NCI-H510A treated with DMSO at 0.1 percent for 48 hours (cell line): ENCODE data around the gene BBS1.
A peak's percentile ranks its signal among the peaks of the same experiment; 100 is the strongest.

ENCODE experiments used
- DNase-seq: peaks from one replicate; lab custom pipeline; 2025; lab: John Stamatoyannopoulos, UW

Gene BBS1

GRCh38 chr11:66477263-66478201, 32.9 kb upstream of the BBS1 start:
- DNase-seq: no peak

- no peak for DNase-seq
These were observed 31.6 kb upstream of the BBS1 start for GRCh38 chr11:66478729-66479393.

DNA sequence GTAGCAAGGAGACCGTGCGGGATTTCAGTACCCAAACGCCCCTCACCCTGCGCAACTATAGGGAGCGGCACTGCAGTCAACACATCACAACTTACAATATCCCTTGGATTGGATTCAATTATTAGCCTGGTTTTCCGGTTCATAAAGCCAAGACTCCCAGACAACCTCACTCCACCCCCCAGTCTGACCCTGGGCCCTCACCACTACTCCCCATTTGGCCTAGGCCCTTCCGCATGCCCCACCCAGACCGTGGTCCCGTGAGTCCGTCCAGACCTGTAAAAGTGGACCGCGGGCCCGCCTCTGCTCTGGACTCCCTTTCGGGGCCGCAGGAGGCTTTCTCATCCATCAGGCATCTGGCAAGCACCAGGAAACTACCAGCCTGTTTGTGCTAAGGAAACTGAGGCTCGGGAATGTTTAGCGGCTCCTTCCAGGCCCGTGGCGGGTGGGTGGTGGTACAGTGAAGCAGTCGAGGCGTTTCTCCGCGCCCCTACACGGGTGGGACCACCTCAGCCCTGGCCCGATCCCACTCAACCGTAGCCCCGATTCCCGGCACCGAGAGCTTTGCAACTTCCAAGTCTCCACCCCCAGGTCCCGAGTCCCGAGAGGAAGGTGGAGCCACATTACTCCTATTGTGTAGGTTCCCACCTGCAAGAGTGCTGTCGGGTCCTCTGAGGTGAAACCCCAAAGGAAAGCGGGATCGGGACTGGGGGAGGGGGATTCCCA, 30.9 kb upstream of the BBS1 start:
- peak; percentile 77 for DNase-seq

DNA sequence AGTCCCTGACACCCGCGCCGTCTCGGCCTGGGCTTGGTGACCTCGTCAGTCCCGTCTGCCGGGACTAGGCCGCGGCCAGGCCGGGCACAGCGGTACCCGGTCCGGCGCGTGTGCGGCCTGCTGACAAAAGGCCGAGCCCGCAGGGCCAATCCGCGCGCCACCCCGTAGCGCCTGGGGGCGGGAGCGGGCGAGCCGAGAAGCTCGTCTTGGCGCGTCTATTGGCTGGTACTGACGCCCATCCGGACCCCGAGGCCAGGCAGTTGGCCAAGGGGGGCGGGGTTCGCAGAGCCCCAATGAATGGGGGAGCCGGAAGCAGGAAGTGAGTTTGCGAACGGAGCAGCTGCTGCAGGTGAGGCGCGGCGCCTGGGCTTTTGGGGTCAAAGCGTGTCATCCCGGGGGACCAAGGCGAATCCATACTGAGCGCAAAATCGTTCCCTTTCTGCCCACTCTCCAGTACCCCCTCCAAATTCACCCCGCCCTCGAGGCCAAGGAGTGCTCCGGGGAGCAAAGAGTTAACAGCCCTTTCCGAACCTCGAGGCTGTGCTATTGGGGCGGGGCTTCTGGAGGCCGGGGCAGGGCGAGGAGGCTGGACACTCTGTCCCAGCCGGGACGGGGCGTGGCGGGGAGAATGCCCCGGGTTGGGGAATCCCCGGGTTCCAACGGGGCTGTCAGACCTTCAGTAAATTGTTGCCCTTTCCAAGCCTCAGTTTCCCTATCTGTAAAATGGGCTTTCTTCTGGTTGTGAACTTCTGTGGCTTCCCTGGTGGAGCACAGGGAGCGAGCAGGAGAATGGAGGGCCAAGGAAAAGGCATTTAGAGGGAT, 30.1 kb upstream of the BBS1 start, which contains the start of gene DPP3:
TSS of gene DPP3 (plus strand) at position 318 of the 822 bp plus-strand sequence. CDS start 1,767 bp downstream, outside the sequence.
- DNase-seq: peak; percentile 94

GRCh38 chr11:66484806-66485380, 25.5 kb upstream of the BBS1 start:
- no peak for DNase-seq

- no peak for DNase-seq
These were observed 21.5 kb upstream of the BBS1 start for GRCh38 chr11:66488957-66489356.

- peak; percentile 84 for DNase-seq
These were observed 20.8 kb upstream of the BBS1 start for GRCh38 chr11:66489636-66490035.

- no peak for DNase-seq
These were observed 19.0 kb upstream of the BBS1 start for GRCh38 chr11:66491315-66491935.

DNA sequence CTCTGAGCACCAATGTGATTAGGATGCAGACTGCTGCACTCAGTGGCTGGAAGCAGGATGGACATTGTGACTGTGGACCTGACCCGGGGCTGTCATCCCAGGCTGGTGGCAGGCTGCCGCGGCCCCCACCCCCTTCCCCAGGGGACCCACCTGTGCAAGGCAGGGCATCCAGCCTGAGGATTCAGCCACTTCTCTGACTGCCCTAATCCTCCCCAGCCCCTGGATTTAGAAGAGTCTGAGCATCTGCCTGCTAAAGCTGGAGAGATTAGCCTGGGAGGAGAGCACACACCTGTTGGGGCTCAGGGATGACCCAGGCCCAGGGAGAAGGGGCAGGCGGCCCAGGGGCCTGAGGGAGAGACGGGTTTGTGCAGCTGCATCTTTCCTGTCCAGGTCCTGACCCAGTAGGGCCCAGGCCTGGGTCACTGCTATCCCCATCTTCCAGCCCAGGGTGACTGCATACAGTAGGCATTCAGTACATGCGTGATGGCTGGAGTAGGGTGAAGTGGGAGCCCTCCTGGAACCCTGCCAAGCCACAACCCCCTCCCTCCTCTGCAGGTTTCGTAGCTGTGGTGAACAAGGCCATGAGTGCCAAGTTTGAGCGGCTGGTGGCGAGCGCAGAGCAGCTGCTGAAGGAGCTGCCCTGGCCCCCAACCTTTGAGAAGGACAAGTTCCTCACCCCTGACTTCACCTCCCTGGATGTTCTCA, 18.1 kb upstream of the BBS1 start:
- DNase-seq: no peak

GRCh38 chr11:66493130-66493529, 17.3 kb upstream of the BBS1 start:
- no peak for DNase-seq

DNA sequence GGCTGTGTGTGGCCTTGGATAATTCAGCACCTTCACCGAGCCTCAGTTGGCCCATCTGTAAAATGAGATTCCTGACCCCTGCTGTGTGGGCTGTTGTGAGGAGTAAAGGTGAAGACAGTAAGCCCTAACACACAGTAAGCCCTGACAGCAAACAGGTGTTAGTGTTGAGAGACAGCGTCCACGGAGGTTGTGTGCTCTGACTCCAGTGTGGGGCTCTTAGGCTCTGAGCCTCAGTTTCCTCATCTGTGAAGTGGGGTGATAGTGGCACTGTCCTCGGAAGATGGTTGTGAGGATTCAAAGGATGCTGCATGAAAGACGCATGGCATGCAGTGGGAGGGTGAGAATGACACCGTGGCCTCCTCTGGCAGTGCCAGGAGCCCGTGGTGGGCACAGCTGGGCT, 16.0 kb upstream of the BBS1 start:
- DNase-seq: no peak

- DNase-seq: no peak
These were observed 15.5 kb upstream of the BBS1 start for GRCh38 chr11:66494935-66495334.

GRCh38 chr11:66495401-66495854, 15.0 kb upstream of the BBS1 start:
- DNase-seq: no peak

- no peak for DNase-seq
These were observed 13.2 kb upstream of the BBS1 start for GRCh38 chr11:66497206-66497605.

GRCh38 chr11:66498506-66498905, 11.9 kb upstream of the BBS1 start:
- no peak for DNase-seq

DNA sequence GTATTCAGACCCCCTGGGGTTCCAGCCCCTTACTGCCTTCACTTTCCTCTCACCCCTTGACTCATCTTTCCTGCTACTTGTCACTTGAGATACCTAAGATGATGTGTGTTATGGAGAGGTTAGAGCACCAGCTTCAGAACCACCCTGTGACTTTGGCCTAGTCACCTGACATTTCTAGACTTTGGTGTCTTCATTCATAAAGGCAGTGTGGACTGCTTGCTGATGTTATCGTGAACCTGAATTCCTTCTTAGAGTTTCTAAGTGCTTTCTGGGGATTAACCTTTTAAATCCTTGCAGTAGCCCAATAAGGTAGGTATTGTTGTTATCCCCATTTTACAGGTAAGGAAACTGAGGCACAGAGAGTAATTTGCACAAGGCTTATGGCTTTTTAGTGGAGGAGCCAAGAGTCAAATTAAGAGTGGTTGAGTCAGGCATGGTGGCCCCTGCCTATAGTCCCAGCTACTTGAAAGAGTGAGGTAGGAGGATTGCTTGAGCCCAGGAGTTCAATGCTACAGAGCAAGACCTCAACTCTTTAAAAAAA, 5.1 kb upstream of the BBS1 start:
- DNase-seq: no peak

DNA sequence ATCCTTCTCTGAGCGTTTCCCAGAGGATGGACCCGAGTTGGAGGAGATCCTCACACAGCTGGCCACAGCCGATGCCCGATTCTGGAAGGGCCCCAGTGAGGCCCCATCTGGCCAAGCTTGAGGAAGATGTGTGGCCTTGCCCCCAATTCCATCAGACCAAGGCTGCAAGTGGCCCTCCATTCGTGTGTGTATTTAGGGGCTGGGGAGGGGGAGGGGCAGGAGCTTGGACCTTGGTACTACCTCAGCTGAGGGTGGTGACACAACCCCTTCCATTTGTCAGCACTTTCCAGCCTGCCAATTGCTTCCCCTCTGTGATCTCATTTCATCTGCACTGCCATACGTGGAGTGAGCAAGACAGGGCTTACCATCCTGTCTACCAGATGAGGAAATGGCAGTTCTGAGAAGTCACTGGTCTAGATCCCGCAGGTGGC, 1.3 kb upstream of the BBS1 start:
- no peak for DNase-seq

DNA sequence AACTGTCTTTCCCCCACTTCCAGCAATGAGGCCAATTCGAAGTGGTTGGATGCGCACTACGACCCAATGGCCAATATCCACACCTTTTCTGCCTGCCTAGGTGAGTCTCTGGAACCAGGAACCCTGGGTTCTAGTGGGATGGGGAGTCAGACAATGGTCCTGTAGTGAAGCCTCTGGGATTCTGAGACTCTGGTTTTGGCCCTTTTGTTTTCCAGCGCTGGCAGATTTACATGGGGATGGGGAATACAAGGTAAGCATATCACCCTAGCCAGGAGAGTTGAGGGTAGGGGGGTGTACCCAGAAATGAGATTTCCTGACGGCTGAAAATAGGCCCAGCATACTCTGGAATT, 530 bp downstream of the BBS1 start:
- DNase-seq: no peak

- no peak for DNase-seq
These were observed 13.2 kb downstream of the BBS1 start for GRCh38 chr11:66523611-66524010.
